Measurements from ENCODE around the gene GZMA.
A peak's percentile ranks its signal among the peaks of the same experiment; 100 is the strongest.

GZMA gene

DNA sequence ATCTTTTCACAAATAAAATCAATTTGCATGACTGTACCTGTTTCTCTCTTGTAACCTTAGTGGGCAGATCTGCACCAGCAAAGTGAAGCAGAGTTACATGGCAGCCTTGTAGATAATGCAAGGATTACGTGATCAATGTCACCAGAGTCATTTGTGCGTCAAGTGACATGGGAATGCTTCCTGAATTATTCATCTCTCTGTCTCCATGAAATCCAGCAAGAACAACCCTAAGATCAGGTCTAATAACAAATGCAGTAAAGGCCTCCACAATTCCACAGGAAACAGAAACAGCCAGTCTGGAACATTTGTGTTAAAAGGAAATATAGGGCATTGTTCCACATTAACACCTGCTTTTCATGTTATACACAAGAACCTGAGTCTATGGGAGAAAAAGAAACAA, 7.8 kb downstream of the GZMA start:
- DNase-seq = no peak

GRCh38 chr5:55113327-55113726, 10.9 kb downstream of the GZMA start:
- DNase-seq = no peak

DNA sequence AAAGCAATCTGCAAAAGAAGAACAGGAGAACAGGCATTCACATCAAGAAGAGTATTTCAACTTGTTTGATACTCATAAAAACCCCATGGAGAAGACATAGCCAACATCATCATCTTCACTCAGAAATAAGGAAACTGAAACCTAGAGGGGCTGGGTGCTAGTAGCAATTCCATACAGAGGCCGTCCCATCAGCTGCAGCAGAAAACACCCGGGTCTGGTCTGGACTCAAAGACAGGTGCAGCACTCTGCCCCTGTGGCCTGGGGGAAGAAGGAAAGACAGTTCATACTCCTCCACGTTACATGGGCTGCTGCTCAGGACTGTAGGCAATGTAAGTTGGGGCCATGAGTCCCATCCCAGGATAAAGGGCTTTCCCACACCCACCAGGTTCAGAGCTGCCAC, 11.6 kb downstream of the GZMA start:
- no peak for DNase-seq

- DNase-seq = no peak
These were observed 20.9 kb downstream of the GZMA start for GRCh38 chr5:55123365-55123764.

DNA sequence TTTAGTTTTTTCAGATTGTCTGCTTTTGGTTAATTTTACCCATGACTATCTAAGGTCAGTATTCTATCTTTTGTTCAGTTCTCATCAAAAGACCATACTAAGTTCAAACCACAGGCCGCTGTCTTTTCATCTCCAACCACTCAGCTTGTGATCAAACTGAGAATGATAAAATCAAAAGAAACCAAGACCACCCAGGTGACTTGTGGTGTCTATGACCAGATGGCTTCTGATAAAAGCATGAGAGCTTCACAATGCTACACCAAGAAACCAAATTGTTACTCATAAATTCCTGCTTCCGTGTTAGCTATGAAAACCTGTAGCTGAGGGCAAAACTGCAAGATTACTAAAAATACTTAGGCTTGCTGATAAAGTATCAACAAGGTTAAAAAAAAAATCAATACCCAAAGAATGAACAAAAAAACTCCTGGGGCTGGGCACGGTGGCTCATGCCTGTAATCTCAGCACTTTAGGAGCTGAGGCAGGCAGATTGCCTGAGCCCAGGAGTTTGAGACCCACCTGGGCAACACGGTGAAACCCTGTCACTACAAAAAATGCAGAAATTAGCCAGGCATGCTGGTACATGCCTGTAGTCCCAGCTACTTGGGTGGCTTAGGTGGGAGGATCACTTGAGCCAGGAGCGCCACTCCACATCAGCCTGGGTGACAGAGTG, 31.7 kb downstream of the GZMA start:
- no peak for DNase-seq

DNA sequence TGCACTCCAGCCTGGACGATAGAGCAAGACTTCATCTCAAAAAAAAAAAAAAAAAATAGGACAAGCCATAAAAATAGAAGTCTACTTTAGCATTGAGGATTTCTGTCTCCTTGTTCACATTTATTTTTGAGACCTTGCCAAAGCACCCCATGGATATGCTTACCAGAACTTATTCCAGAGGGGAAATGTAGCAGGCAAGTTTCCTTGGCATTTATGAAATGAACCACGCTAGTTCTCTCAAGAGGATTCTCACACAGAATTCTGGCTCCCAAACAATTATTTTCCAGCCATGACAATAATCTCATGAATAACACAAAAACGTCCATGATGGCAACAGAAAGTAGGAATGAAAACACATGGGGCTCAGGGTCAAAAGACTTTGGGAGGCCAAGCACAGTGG, 34.1 kb downstream of the GZMA start:
- no peak for DNase-seq

DNA sequence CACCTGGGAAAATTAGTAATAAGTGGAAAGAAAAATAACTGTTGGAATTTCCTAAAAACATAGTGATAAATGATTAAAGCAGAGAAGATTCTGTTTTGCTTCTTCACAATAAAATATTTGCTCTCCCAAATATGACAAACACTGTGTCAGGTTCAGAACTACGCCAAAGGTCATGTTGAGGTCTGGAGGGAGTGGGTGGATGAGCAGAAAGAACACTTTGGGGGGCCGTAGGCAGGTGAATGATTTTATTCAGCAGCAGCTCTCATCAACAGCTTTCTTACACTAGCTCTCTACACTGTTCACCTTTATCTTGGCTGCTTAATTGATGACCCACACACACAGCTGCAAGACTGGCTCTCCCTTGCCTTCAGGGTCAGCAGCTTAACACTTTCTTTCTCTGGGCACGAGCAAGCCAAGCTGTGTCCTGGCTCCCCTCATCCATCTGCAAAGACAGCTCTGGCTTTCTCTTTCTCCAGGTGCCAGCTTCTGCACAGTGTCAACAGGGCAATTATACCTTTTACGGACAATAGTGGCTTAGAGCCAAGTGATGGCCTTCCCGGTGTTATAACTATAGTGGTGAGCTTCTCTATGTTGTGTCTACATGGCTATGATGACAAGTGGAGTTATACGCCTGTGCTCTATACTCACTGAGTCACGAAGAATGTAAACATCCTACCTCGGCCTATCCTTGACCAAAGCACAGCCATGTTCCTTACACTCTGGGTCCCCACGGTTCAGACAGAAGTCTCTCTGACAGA, 38.6 kb downstream of the GZMA start:
- DNase-seq = no peak

- peak; percentile 6 for DNase-seq
These were observed 39.7 kb downstream of the GZMA start for GRCh38 chr5:55141945-55142690.

DNA sequence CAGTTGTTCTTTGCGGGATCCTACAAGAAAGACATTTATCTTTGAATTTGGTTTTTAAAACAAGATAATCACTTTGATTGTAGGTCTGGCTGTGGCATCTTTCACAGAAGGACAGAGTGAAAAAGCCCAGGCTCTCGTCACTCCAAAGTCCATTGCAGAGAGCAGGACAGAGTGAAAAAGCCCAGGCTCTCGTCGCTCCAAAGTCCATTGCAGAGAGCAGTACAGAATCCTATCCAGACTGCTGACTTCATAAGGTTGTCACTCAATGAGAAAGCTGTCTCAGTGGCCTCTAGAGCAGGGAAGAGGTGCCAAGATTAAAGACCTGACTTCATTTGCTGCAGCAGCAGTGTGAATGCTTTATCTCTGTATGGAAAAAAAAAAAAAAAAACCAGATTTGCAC, 41.2 kb downstream of the GZMA start:
- DNase-seq = no peak

DNA sequence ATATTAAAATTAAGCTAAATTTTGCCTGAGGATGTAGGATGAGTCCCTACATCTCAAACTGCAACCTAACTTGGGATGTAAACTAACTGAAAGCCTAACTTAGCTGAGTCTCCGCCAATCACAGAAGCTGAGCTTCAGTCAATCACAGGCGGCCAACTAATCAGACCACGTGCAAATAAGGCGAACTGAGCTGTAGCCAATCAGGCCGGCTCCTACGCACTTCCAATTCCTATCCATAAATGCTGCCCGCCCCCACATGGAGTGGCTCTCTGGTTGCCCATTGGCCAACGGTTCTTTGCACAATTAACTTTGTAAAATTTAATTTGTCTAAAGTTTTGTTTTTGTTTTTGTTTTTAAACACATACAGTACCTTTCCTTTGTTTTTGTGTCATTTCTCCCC, 43.6 kb downstream of the GZMA start:
- no peak for DNase-seq

DNA sequence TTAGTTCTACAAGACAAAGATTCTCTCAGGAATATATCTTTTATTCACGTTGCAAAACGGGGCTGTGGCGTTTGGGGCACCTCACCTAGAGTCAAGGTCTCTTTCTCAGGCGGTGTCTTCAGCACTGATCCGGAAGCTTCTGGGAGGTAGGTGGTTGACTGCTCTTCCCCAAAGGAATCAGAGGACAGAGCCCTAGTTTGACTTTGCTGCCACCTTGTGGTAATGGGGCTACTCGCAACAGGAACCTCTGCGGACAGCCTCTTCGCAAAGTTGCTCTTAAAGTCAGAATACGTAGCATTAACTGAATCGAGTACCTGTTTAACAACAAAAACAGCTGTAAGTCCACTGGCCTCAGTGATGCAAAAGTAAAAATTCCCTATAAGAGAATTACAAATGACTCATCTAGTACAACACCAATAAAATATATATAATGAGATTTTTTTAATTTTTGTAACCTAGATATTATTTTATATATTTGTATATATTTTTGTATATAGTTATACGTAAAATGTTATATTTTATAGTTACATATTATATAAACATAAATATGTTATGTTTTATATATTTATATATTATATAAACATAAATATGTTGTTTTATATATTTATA, 44.2 kb downstream of the GZMA start:
- DNase-seq = peak; percentile 90

GRCh38 chr5:55149308-55149795, 46.9 kb downstream of the GZMA start:
- DNase-seq = no peak

GRCh38 chr5:55151923-55152842, 49.7 kb downstream of the GZMA start:
- no peak for DNase-seq

DNA sequence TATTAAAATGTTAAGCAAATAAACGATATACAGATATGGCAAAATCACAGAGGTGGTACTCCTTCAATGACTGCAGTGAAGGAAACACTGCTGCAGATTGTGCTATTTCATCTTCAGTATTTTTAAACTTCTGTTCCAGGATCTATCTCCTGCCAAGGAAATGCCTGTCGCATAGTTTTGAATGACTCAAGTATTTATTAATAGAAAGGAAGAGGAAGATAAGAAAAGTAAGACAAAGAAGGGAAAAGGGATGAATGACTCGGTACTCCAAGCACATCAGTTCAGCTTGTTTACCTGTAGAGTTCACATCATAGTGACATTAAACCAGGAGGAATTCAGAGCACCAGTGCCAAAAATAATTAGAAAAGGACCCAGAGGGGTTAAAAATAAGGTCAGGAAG, 52.4 kb downstream of the GZMA start:
- DNase-seq = no peak
